Keratinocyte (primary cell): ENCODE results near the gene RPP30. TPM values are rescaled to one million over a fixed set of nuclear protein-coding genes. Genes with fewer than 3 reads are reported as not detected.

Source experiments
- DNase-seq: peaks from one replicate; pipeline ENCODE4 v3.0.0-alpha.2; 2011; ENCODE audit warnings: low read depth, missing footprints, low spot score
- FAIRE-seq: peaks from 2 replicates; lab custom pipeline; 2011; peaks lifted over from hg19 to GRCh38; lab: Jason Lieb, UNC
- H2AFZ ChIP-seq: 2 replicates; pipeline ENCODE4 v1.6.0; 2012; ENCODE audit warnings: low read length, control low read depth, inconsistent platforms; ENCODE audit not compliant: control insufficient read depth
- H3K27ac ChIP-seq: 2 replicates; pipeline ENCODE4 v1.5.1; 2011; ENCODE audit warnings: low read length; ENCODE audit not compliant: control insufficient read depth, insufficient read depth
- H3K27me3 ChIP-seq: 3 replicates; pipeline ENCODE4 v1.6.0; 2011; ENCODE audit warnings: low read length; ENCODE audit not compliant: control insufficient read depth, insufficient read depth; ENCODE audit errors: extremely low read depth
- H3K36me3 ChIP-seq, 2 experiments: 2 replicates in 1 of 2; 3 replicates in 1 of 2; pipeline ENCODE4 v1.5.1; 2011; ENCODE audit warnings: low read length in 2 of 2, mild to moderate bottlenecking in 1 of 2; ENCODE audit not compliant: control insufficient read depth in 2 of 2, insufficient read depth in 2 of 2; ENCODE audit errors: extremely low read depth in 1 of 2
- H3K4me1 ChIP-seq: 3 replicates; pipeline ENCODE4 v1.5.1; 2011; ENCODE audit warnings: low read length; ENCODE audit not compliant: control insufficient read depth, insufficient read depth; ENCODE audit errors: extremely low read depth
- H3K4me2 ChIP-seq: 3 replicates; pipeline ENCODE4 v1.6.0; 2011; ENCODE audit warnings: low read depth, low read length; ENCODE audit not compliant: control insufficient read depth, insufficient read depth; ENCODE audit errors: extremely low read depth
- H3K4me3 ChIP-seq, 3 experiments: fragments of 200-600 bp in 1 of 3; sonication (generic) in 1 of 3; 2 replicates in 2 of 3; 3 replicates in 1 of 3; pipeline ENCODE4 v1.5.1; 2011 to 2016; ENCODE audit warnings: low read length in 3 of 3, mild to moderate bottlenecking in 3 of 3, control low read depth in 2 of 3, inconsistent platforms in 1 of 3, low read depth in 1 of 3, mixed read lengths in 1 of 3, mixed run types in 1 of 3, moderate library complexity in 1 of 3; ENCODE audit not compliant: control insufficient read depth in 2 of 3, insufficient read depth in 2 of 3; ENCODE audit errors: extremely low read depth in 1 of 3
- H3K79me2 ChIP-seq: 2 replicates; pipeline ENCODE4 v1.6.0; 2012; ENCODE audit warnings: low read length; ENCODE audit not compliant: control insufficient read depth, insufficient read depth
- H3K9ac ChIP-seq: 3 replicates; pipeline ENCODE4 v1.6.0; 2011; ENCODE audit warnings: low read length; ENCODE audit not compliant: control insufficient read depth, insufficient read depth; ENCODE audit errors: extremely low read depth
- H3K9me1 ChIP-seq: 3 replicates; pipeline ENCODE4 v1.6.0; 2011; ENCODE audit warnings: low read length; ENCODE audit not compliant: control insufficient read depth, insufficient read depth; ENCODE audit errors: extremely low read depth
- H3K9me3 ChIP-seq: 2 replicates; pipeline ENCODE4 v1.5.1; 2012; ENCODE audit warnings: low read depth, low read length; ENCODE audit not compliant: control insufficient read depth
- H4K20me1 ChIP-seq: 3 replicates; pipeline ENCODE4 v1.6.0; 2011; ENCODE audit warnings: low read length; ENCODE audit not compliant: control insufficient read depth, insufficient read depth; ENCODE audit errors: extremely low read depth
- CTCF ChIP-seq, 3 experiments: IDR thresholded peaks in 1 of 3; conservative IDR thresholded peaks in 1 of 3; optimal IDR thresholded peaks in 1 of 3; 2 replicates in 2 of 3; 3 replicates in 1 of 3; pipeline versions ENCODE3 to v1.5.1; 2011; ENCODE audit warnings: low read length in 3 of 3, mild to moderate bottlenecking in 3 of 3, moderate library complexity in 2 of 3, control low read depth in 1 of 3, inconsistent platforms in 1 of 3; ENCODE audit not compliant: insufficient read depth in 2 of 3; ENCODE audit errors: extremely low read depth in 1 of 3
- EZH2 ChIP-seq: IDR thresholded peaks from one replicate; pipeline ENCODE4 v1.6.1; 2012; ENCODE audit warnings: inconsistent platforms, mild to moderate bottlenecking, low read length, moderate library complexity
- dilution Hi-C: fragments of 300-500 bp; cut with MboI; formaldehyde crosslinking; loops from one replicate; pipeline ENCODE4 v1.7.0; 2020; ENCODE audit warnings: low sequenced_read_pairs; ENCODE audit not compliant: extremely low pct_ligation_motif_present
- polyA plus RNA-seq, 5 experiments: library from polyadenylated mRNA; depleted of rRNA in 3 of 5; stranded (reverse) in 3 of 5; stranded (forward) in 1 of 5; unstranded in 1 of 5; fragments of >200 nt; gene quantifications; 1 replicate in 1 of 5; 2 replicates in 3 of 5; 3 replicates in 1 of 5; pipeline versions ENCODE4 v1.2.1 to v1.2.3, GENCODE V29; 2011 to 2012; ENCODE audit warnings: missing spikeins in 2 of 5, low read depth in 1 of 5, low replicate concordance in 1 of 5

The RPP30 gene
- polyA plus RNA-seq, 1 donor (not counting 4 experiments of a cell fraction or from before 2014, with no cell fraction given) = 48.6 TPM

GRCh38 chr10:90887555-90887954, 15.8 kb downstream of the RPP30 start:
- no peaks in the 10 kb centered on the region for H4K20me1 ChIP-seq
- H3K27me3 ChIP-seq = no peaks in the 10 kb centered on the region
- no peaks in the 10 kb centered on the region for H3K79me2 ChIP-seq
- H3K9me3 ChIP-seq = no peaks in the 10 kb centered on the region
- H3K9ac ChIP-seq = no peak overlapping the region
- no peak overlapping the region for H3K27ac ChIP-seq
- no peak overlapping the region for H3K4me2 ChIP-seq
- DNase-seq (no peak), FAIRE-seq (no peak)
- H3K9me1 ChIP-seq = no peaks in the 10 kb centered on the region
- peaks cover 16 to 20% of the 10 kb centered on the region in 2 experiments for H3K36me3 ChIP-seq
- no peak overlapping the region for H3K4me3 ChIP-seq
- H2AFZ ChIP-seq = no peak overlapping the region
- dilution Hi-C loops = loop anchor here (25.0 kb wide), 1 partner anchor 375 kb away; no protein-coding TSS in a partner anchor
- TF ChIP-seq EZH2 (no peak), CTCF (optimal IDR thresholded peaks at IDR 0.05 in 1 of 3, IDR thresholded peaks at IDR 0.05 in 1 of 3, conservative IDR thresholded peaks at IDR 0.05 in 1 of 3; ENCODE audit: extremely low read depth in 1 of 3, insufficient read depth in 2 of 3, low read length in 3 of 3) (no peak)
- no peaks in the 10 kb centered on the region for H3K4me1 ChIP-seq

- no peaks in the 10 kb centered on the region for H3K79me2 ChIP-seq
- no peak overlapping the region for H3K9ac ChIP-seq
- peaks cover 16 to 23% of the 10 kb centered on the region in 2 experiments for H3K36me3 ChIP-seq
- H3K9me1 ChIP-seq = no peaks in the 10 kb centered on the region
- no peaks in the 10 kb centered on the region for H4K20me1 ChIP-seq
- H3K27ac ChIP-seq = no peak overlapping the region
- FAIRE-seq = no peak
- H3K4me2 ChIP-seq = no peak overlapping the region
- TF ChIP-seq CTCF (optimal IDR thresholded peaks at IDR 0.05 in 1 of 3, IDR thresholded peaks at IDR 0.05 in 1 of 3, conservative IDR thresholded peaks at IDR 0.05 in 1 of 3; ENCODE audit: extremely low read depth in 1 of 3, insufficient read depth in 2 of 3, low read length in 3 of 3) (no peak), EZH2 (no peak)
- dilution Hi-C loops = loop anchor here (25.0 kb wide), 1 partner anchor 374 kb away; no protein-coding TSS in a partner anchor
- DNase-seq = no peak
- no peak overlapping the region for H3K4me3 ChIP-seq
- H3K27me3 ChIP-seq = no peaks in the 10 kb centered on the region
- H3K4me1 ChIP-seq = no peaks in the 10 kb centered on the region
- no peak overlapping the region for H2AFZ ChIP-seq
- H3K9me3 ChIP-seq = no peaks in the 10 kb centered on the region
Observed at GRCh38 chr10:90888387-90888786, 16.6 kb downstream of the RPP30 start.
